Measurements from ENCODE around the gene PALM.

The PALM gene

DNA sequence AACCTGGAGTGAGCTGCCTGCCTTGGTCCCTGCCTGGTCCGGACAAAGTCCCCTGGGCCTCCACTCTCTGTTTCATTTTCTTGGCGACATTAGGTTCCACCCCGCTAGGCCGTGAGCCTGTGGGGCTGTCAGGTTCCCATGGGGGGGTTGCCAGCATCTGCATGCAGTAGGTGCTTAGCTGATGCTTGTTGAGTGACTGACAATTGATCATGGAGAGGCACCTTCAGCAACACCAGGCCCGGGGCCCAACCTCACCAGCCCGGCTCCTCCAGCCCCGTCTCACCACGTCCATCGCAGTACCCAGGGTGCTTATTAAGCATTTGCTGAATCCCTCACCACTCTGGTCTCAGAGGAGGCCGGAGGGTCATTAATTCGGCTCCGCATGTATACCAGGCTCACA lies 55.6 kb downstream of the PALM start:
- no peaks in the 10 kb centered on the region for H3K9me3 ChIP-seq (ENCODE audit: insufficient read depth, low read depth, low read length)
- TF ChIP-seq, protein P1, sequence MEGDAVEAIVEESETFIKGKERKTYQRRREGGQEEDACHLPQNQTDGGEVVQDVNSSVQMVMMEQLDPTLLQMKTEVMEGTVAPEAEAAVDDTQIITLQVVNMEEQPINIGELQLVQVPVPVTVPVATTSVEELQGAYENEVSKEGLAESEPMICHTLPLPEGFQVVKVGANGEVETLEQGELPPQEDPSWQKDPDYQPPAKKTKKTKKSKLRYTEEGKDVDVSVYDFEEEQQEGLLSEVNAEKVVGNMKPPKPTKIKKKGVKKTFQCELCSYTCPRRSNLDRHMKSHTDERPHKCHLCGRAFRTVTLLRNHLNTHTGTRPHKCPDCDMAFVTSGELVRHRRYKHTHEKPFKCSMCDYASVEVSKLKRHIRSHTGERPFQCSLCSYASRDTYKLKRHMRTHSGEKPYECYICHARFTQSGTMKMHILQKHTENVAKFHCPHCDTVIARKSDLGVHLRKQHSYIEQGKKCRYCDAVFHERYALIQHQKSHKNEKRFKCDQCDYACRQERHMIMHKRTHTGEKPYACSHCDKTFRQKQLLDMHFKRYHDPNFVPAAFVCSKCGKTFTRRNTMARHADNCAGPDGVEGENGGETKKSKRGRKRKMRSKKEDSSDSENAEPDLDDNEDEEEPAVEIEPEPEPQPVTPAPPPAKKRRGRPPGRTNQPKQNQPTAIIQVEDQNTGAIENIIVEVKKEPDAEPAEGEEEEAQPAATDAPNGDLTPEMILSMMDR (conservative IDR thresholded peaks at IDR 0.05; ENCODE audit: low read length): no peak
- TF ChIP-seq EZH2phosphoT487 (IDR thresholded peaks at IDR 0.05; ENCODE audit: borderline replicate concordance): no peak
- no peak overlapping the region for H3K4me2 ChIP-seq (ENCODE audit: low read depth, low read length, poor library complexity, severe bottlenecking)
- no peaks in the 10 kb centered on the region for H3K4me1 ChIP-seq (ENCODE audit: insufficient read depth, low read length, poor library complexity, severe bottlenecking)
- no peak overlapping the region for H3K9ac ChIP-seq (ENCODE audit: low read depth, low read length, poor library complexity, severe bottlenecking)
- no peak overlapping the region for H3K4me3 ChIP-seq (ENCODE audit: low read length, poor library complexity, severe bottlenecking)
- no peaks in the 10 kb centered on the region for H3F3A ChIP-seq (ENCODE audit: low read depth)
- H4K20me1 ChIP-seq (ENCODE audit: insufficient read depth, low read length, poor library complexity, severe bottlenecking): no peaks in the 10 kb centered on the region
- no peaks in the 10 kb centered on the region for H3K79me2 ChIP-seq (ENCODE audit: insufficient read depth, low read length)
- H3K27me3 ChIP-seq (ENCODE audit: insufficient read depth, low read length, poor library complexity, severe bottlenecking): no peaks in the 10 kb centered on the region
- no peaks in the 10 kb centered on the region for H3K36me3 ChIP-seq (ENCODE audit: insufficient read depth, low read length)
- no peaks in the 10 kb centered on the region for H3K9me2 ChIP-seq (replicated peaks; ENCODE audit: low read depth, low read length)
- H2AFZ ChIP-seq (ENCODE audit: low read length): no peak overlapping the region

DNA sequence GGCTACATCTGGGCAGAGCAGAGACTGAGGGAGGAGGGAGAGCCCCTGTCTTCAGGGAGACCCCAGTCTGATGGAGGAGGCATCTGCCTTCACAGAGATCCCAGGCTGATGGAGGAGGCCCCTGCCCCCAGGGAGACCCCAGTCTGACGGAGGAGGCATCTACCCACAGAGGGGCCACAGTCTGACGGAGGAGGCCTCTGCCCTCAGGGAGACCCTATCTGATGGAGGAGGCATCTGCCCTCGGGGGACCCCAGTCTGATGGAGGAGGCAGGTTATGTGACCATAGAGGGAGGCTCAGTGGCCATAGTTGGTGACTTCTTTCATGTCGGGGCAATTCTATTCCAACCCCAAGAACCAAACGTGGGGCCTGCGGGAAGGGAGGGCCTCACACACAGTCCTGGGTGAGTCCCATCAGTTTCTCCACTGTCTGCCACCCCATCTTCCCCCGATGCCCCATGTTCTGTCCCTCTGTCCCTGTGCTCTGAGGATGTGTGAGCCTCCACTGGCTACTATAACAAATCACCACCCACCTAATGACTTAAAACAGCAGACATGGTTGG lies 56.5 kb downstream of the PALM start:
- Histone ChIP-seq H3K9me3 (ENCODE audit: insufficient read depth, low read depth, low read length) (no peaks in the 10 kb centered on the region), H4K20me1 (ENCODE audit: insufficient read depth, low read length, poor library complexity, severe bottlenecking) (no peaks in the 10 kb centered on the region), H3K27me3 (ENCODE audit: insufficient read depth, low read length, poor library complexity, severe bottlenecking) (no peaks in the 10 kb centered on the region), H3K79me2 (ENCODE audit: insufficient read depth, low read length) (no peaks in the 10 kb centered on the region), H3K4me3 (ENCODE audit: low read length, poor library complexity, severe bottlenecking) (no peak overlapping the region), H3K9ac (ENCODE audit: low read depth, low read length, poor library complexity, severe bottlenecking) (no peak overlapping the region), H2AFZ (ENCODE audit: low read length) (no peak overlapping the region), H3K36me3 (ENCODE audit: insufficient read depth, low read length) (no peaks in the 10 kb centered on the region), H3F3A (ENCODE audit: low read depth) (no peaks in the 10 kb centered on the region), H3K4me1 (ENCODE audit: insufficient read depth, low read length, poor library complexity, severe bottlenecking) (no peaks in the 10 kb centered on the region), H3K4me2 (ENCODE audit: low read depth, low read length, poor library complexity, severe bottlenecking) (no peak overlapping the region), H3K9me2 (replicated peaks; ENCODE audit: low read depth, low read length) (no peaks in the 10 kb centered on the region)
- TF ChIP-seq EZH2phosphoT487 (IDR thresholded peaks at IDR 0.05; ENCODE audit: borderline replicate concordance): no peak
- TF ChIP-seq, protein P1 (conservative IDR thresholded peaks at IDR 0.05; ENCODE audit: low read length): no peak

DNA sequence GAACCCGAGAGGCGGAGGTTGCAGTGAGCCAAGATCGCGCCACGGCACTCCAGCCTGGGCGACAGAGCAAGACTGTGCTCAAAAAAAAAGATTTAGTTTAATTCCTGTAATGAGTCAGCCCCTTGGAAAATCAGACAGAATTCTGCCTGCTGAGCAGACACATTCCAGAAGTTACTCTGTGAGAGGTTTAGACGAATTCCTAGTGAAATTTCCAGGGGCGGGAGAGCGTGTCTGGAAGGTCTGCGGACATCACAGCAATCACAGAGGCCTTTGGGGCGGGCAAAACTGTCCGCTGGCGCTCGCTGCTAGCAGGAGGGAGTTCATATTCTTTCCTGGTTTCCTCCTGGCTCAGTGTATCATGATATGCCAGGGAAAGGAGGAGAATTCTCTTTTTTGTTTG lies 59.7 kb downstream of the PALM start:
- no peak overlapping the region for H3K4me3 ChIP-seq (ENCODE audit: low read length, poor library complexity, severe bottlenecking)
- no peaks in the 10 kb centered on the region for H4K20me1 ChIP-seq (ENCODE audit: insufficient read depth, low read length, poor library complexity, severe bottlenecking)
- H3K36me3 ChIP-seq (ENCODE audit: insufficient read depth, low read length): no peaks in the 10 kb centered on the region
- no peaks in the 10 kb centered on the region for H3K4me1 ChIP-seq (ENCODE audit: insufficient read depth, low read length, poor library complexity, severe bottlenecking)
- no peak overlapping the region for H3K4me2 ChIP-seq (ENCODE audit: low read depth, low read length, poor library complexity, severe bottlenecking)
- H3K9me2 ChIP-seq (replicated peaks; ENCODE audit: low read depth, low read length): no peaks in the 10 kb centered on the region
- no peaks in the 10 kb centered on the region for H3F3A ChIP-seq (ENCODE audit: low read depth)
- H3K9ac ChIP-seq (ENCODE audit: low read depth, low read length, poor library complexity, severe bottlenecking): no peak overlapping the region
- TF ChIP-seq, protein P1 (conservative IDR thresholded peaks at IDR 0.05; ENCODE audit: low read length): no peak
- TF ChIP-seq EZH2phosphoT487 (IDR thresholded peaks at IDR 0.05; ENCODE audit: borderline replicate concordance): no peak
- H3K27me3 ChIP-seq (ENCODE audit: insufficient read depth, low read length, poor library complexity, severe bottlenecking): no peaks in the 10 kb centered on the region
- H3K79me2 ChIP-seq (ENCODE audit: insufficient read depth, low read length): no peaks in the 10 kb centered on the region
- no peaks in the 10 kb centered on the region for H3K9me3 ChIP-seq (ENCODE audit: insufficient read depth, low read depth, low read length)
- no peak overlapping the region for H2AFZ ChIP-seq (ENCODE audit: low read length)
